ENCODE data around the gene NEO1. TPM values are rescaled to one million over a fixed set of nuclear protein-coding genes. Genes with fewer than 3 reads are reported as not detected.

NEO1 gene
- total RNA-seq, 1 donor: 55.4 TPM

DNA sequence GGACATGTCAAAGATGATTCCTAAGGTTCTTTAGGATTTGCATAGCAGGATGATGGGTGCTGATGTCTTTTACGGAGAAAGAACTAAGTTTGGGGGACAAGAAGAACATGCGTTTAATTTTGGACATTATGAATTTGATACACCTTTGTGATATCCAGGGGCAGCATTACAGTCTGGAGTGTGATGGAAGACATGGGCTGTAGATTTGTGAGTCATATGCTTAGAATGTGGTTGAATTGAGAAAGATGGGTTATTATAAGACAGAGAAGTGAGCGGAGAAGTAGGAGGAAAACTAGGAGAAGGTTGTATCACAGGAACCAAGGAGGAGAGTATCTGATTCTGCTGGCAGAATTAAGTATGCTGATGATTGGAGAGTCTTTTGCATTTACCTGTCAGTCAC, 20.6 kb downstream of the NEO1 start:
- no peaks in the 10 kb centered on the region for H4K20me1 ChIP-seq (ENCODE audit: insufficient read depth, low read length)
- no peak overlapping the region for H3K27ac ChIP-seq (ENCODE audit: low read depth, low read length)
- no peak for TF ChIP-seq CTCF (IDR thresholded peaks at IDR 0.05; ENCODE audit: extremely low read depth, low read depth, low read length)
- H2AFZ ChIP-seq (ENCODE audit: low read length): no peak overlapping the region
- no peaks in the 10 kb centered on the region for H3K4me1 ChIP-seq (ENCODE audit: insufficient read depth, low read length)
- no peak overlapping the region for H3K4me2 ChIP-seq (ENCODE audit: insufficient read depth, low read length)
- H3K27me3 ChIP-seq (ENCODE audit: insufficient read depth, low read length): no peaks in the 10 kb centered on the region
- H3K36me3 ChIP-seq (ENCODE audit: insufficient read depth, low read length): no peaks in the 10 kb centered on the region
- H3K79me2 ChIP-seq (ENCODE audit: insufficient read depth, low read length): no peaks in the 10 kb centered on the region
- no peak overlapping the region for H3K4me3 ChIP-seq (ENCODE audit: insufficient read depth, low read length)
- H3K9me3 ChIP-seq (ENCODE audit: low read depth, low read length): no peaks in the 10 kb centered on the region
- no peak for DNase-seq (ENCODE audit: insufficient read length, low spot score, missing footprints)

GRCh38 chr15:73074241-73074640, 22.0 kb downstream of the NEO1 start:
- no peak for TF ChIP-seq CTCF (IDR thresholded peaks at IDR 0.05; ENCODE audit: extremely low read depth, low read depth, low read length)
- Histone ChIP-seq H3K9me3 (ENCODE audit: low read depth, low read length) (no peaks in the 10 kb centered on the region), H4K20me1 (ENCODE audit: insufficient read depth, low read length) (no peaks in the 10 kb centered on the region), H3K79me2 (ENCODE audit: insufficient read depth, low read length) (no peaks in the 10 kb centered on the region), H3K27ac (ENCODE audit: low read depth, low read length) (no peak overlapping the region), H3K4me2 (ENCODE audit: insufficient read depth, low read length) (no peak overlapping the region), H3K27me3 (ENCODE audit: insufficient read depth, low read length) (no peaks in the 10 kb centered on the region), H2AFZ (ENCODE audit: low read length) (no peak overlapping the region), H3K4me1 (ENCODE audit: insufficient read depth, low read length) (peaks cover 8% of the 10 kb centered on the region), H3K4me3 (ENCODE audit: insufficient read depth, low read length) (no peak overlapping the region), H3K36me3 (ENCODE audit: insufficient read depth, low read length) (no peaks in the 10 kb centered on the region)
- no peak for DNase-seq (ENCODE audit: insufficient read length, low spot score, missing footprints)

DNA sequence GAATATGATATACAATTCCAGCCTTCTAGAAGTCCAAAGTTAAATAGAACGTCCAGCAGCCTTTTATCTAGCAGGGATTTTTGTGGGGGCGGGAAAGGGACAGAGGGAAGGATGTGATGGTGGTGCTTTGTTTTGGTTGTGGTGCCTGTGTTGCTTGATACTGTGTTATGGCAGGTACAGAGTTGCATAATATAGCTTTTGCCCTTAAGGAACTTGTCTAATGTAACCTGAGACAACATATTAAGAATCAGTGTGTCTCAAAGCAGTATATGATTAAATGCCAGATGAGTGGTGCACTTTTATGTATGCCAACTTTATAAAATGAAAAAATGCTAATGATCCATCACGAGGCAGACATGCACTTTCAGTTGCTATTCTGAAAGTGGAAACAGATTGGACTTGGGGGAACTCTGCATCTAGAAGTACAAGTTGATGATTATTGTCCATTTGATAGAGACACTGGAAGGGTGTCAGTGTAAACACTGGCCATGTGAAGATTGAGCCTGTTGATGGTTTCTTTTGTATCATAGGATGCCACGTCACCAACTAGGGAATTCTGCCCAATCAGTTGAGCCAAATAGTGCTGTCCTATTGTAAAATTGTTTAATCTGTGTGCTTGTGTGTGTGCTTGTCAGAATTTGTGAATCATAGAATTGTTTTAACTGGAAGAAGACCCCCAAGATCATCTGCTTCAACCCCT, 23.0 kb downstream of the NEO1 start:
- no peak for TF ChIP-seq CTCF (IDR thresholded peaks at IDR 0.05; ENCODE audit: extremely low read depth, low read depth, low read length)
- Histone ChIP-seq H3K4me3 (ENCODE audit: insufficient read depth, low read length) (peak overlapping the region; percentile 32), H3K4me2 (ENCODE audit: insufficient read depth, low read length) (peak overlapping the region; percentile 54), H3K79me2 (ENCODE audit: insufficient read depth, low read length) (no peaks in the 10 kb centered on the region), H2AFZ (ENCODE audit: low read length) (peak overlapping the region; percentile 8), H3K27me3 (ENCODE audit: insufficient read depth, low read length) (no peaks in the 10 kb centered on the region), H3K9me3 (ENCODE audit: low read depth, low read length) (no peaks in the 10 kb centered on the region), H4K20me1 (ENCODE audit: insufficient read depth, low read length) (no peaks in the 10 kb centered on the region), H3K27ac (ENCODE audit: low read depth, low read length) (no peak overlapping the region), H3K4me1 (ENCODE audit: insufficient read depth, low read length) (peaks cover 8% of the 10 kb centered on the region), H3K36me3 (ENCODE audit: insufficient read depth, low read length) (no peaks in the 10 kb centered on the region)
- no peak for DNase-seq (ENCODE audit: insufficient read length, low spot score, missing footprints)

- Histone ChIP-seq H2AFZ (ENCODE audit: low read length) (no peak overlapping the region), H3K79me2 (ENCODE audit: insufficient read depth, low read length) (no peaks in the 10 kb centered on the region), H4K20me1 (ENCODE audit: insufficient read depth, low read length) (no peaks in the 10 kb centered on the region), H3K36me3 (ENCODE audit: insufficient read depth, low read length) (no peaks in the 10 kb centered on the region), H3K4me3 (ENCODE audit: insufficient read depth, low read length) (no peak overlapping the region), H3K4me1 (ENCODE audit: insufficient read depth, low read length) (peaks cover 8% of the 10 kb centered on the region), H3K9me3 (ENCODE audit: low read depth, low read length) (no peaks in the 10 kb centered on the region), H3K4me2 (ENCODE audit: insufficient read depth, low read length) (peak overlapping the region; percentile 43), H3K27ac (ENCODE audit: low read depth, low read length) (no peak overlapping the region), H3K27me3 (ENCODE audit: insufficient read depth, low read length) (no peaks in the 10 kb centered on the region)
- no peak for TF ChIP-seq CTCF (IDR thresholded peaks at IDR 0.05; ENCODE audit: extremely low read depth, low read depth, low read length)
- DNase-seq (ENCODE audit: insufficient read length, low spot score, missing footprints): no peak
Observed at GRCh38 chr15:73078291-73078690, 26.0 kb downstream of the NEO1 start.

Data from osteoblast (primary cell).